ENCODE results near the gene NOMO2. TPM values are rescaled to one million over a fixed set of nuclear protein-coding genes. Genes with fewer than 3 reads are reported as not detected.
"Not testable (repeated sequence)": the region's sequence is repeated elsewhere in the genome, so short reads cannot be mapped to it uniquely, and the experiment has no call there.

Gene NOMO2
- total RNA-seq, 2 donors from 2014 or later: 121 to 157 TPM

- not testable (repeated sequence) for DNase-seq (ENCODE audit: low spot score); H3K27ac Mint-ChIP-seq; H3K4me1 Mint-ChIP-seq (ENCODE audit: low read depth in 2 of 2); H3K27me3 Mint-ChIP-seq; H3K9me3 Mint-ChIP-seq; H3K36me3 Mint-ChIP-seq; ATAC-seq; H3K4me3 Mint-ChIP-seq
These were observed 27.9 kb upstream of the NOMO2 start for GRCh38 chr16:18589806-18590205.

GRCh38 chr16:18586560-18587540 lies 25.0 kb upstream of the NOMO2 start:
- not testable (repeated sequence) for DNase-seq (ENCODE audit: low spot score); H3K4me1 Mint-ChIP-seq (ENCODE audit: low read depth in 2 of 2); ATAC-seq; H3K27me3 Mint-ChIP-seq; H3K36me3 Mint-ChIP-seq; H3K4me3 Mint-ChIP-seq; H3K9me3 Mint-ChIP-seq; H3K27ac Mint-ChIP-seq

GRCh38 chr16:18585789-18586188 lies 23.9 kb upstream of the NOMO2 start:
- not testable (repeated sequence) for H3K36me3 Mint-ChIP-seq; H3K27ac Mint-ChIP-seq; H3K27me3 Mint-ChIP-seq; H3K4me3 Mint-ChIP-seq; H3K9me3 Mint-ChIP-seq; H3K4me1 Mint-ChIP-seq (ENCODE audit: low read depth in 2 of 2); ATAC-seq
- peak; percentile 54 for DNase-seq (ENCODE audit: low spot score)

- no peak for ATAC-seq
- Mint-ChIP-seq H3K27me3 (no peaks in the 10 kb centered on the region), H3K27ac (no peak overlapping the region), H3K9me3 (no peaks in the 10 kb centered on the region), H3K4me1 (ENCODE audit: low read depth in 2 of 2) (no peaks in the 10 kb centered on the region), H3K4me3 (no peak overlapping the region), H3K36me3 (no peaks in the 10 kb centered on the region)
- DNase-seq (ENCODE audit: low spot score): no peak
These were observed 21.0 kb upstream of the NOMO2 start for GRCh38 chr16:18582902-18583301.

- not testable (repeated sequence) for H3K27me3 Mint-ChIP-seq; H3K36me3 Mint-ChIP-seq; H3K4me1 Mint-ChIP-seq (ENCODE audit: low read depth in 2 of 2); ATAC-seq; H3K27ac Mint-ChIP-seq; DNase-seq (ENCODE audit: low spot score); H3K9me3 Mint-ChIP-seq; H3K4me3 Mint-ChIP-seq
These were observed 18.5 kb upstream of the NOMO2 start for GRCh38 chr16:18580396-18580795.

- not testable (repeated sequence) for H3K4me1 Mint-ChIP-seq (ENCODE audit: low read depth in 2 of 2); H3K27me3 Mint-ChIP-seq; H3K36me3 Mint-ChIP-seq; H3K4me3 Mint-ChIP-seq; H3K9me3 Mint-ChIP-seq; ATAC-seq; DNase-seq (ENCODE audit: low spot score); H3K27ac Mint-ChIP-seq
These were observed 17.4 kb upstream of the NOMO2 start for GRCh38 chr16:18579261-18579660.

GRCh38 chr16:18577942-18578341 lies 16.0 kb upstream of the NOMO2 start:
- not testable (repeated sequence) for H3K27ac Mint-ChIP-seq; H3K9me3 Mint-ChIP-seq; H3K4me3 Mint-ChIP-seq; H3K36me3 Mint-ChIP-seq; DNase-seq (ENCODE audit: low spot score); ATAC-seq; H3K27me3 Mint-ChIP-seq; H3K4me1 Mint-ChIP-seq (ENCODE audit: low read depth in 2 of 2)

GRCh38 chr16:18575945-18576344 lies 14.0 kb upstream of the NOMO2 start:
- ATAC-seq; H3K27me3 Mint-ChIP-seq; H3K4me3 Mint-ChIP-seq; DNase-seq (ENCODE audit: low spot score); H3K9me3 Mint-ChIP-seq; H3K36me3 Mint-ChIP-seq; H3K27ac Mint-ChIP-seq; H3K4me1 Mint-ChIP-seq (ENCODE audit: low read depth in 2 of 2): not testable (repeated sequence)

- H3K27me3 Mint-ChIP-seq; H3K27ac Mint-ChIP-seq; H3K4me1 Mint-ChIP-seq (ENCODE audit: low read depth in 2 of 2); DNase-seq (ENCODE audit: low spot score); H3K36me3 Mint-ChIP-seq; H3K4me3 Mint-ChIP-seq; H3K9me3 Mint-ChIP-seq: not testable (repeated sequence)
- ATAC-seq: peak in 1 of 2 donors; percentile 29
These were observed 13.5 kb upstream of the NOMO2 start for GRCh38 chr16:18575298-18575917.

GRCh38 chr16:18573887-18574286 lies 12.0 kb upstream of the NOMO2 start:
- H3K27ac Mint-ChIP-seq; H3K27me3 Mint-ChIP-seq; H3K4me3 Mint-ChIP-seq; H3K36me3 Mint-ChIP-seq; ATAC-seq; DNase-seq (ENCODE audit: low spot score); H3K9me3 Mint-ChIP-seq; H3K4me1 Mint-ChIP-seq (ENCODE audit: low read depth in 2 of 2): not testable (repeated sequence)

GRCh38 chr16:18572973-18573372 lies 11.1 kb upstream of the NOMO2 start:
- not testable (repeated sequence) for H3K4me3 Mint-ChIP-seq; H3K27ac Mint-ChIP-seq; ATAC-seq; H3K36me3 Mint-ChIP-seq; H3K9me3 Mint-ChIP-seq; DNase-seq (ENCODE audit: low spot score); H3K27me3 Mint-ChIP-seq; H3K4me1 Mint-ChIP-seq (ENCODE audit: low read depth in 2 of 2)

GRCh38 chr16:18571307-18571850 lies 9.5 kb upstream of the NOMO2 start:
- H3K36me3 Mint-ChIP-seq; H3K27me3 Mint-ChIP-seq; H3K4me1 Mint-ChIP-seq (ENCODE audit: low read depth in 2 of 2); ATAC-seq; DNase-seq (ENCODE audit: low spot score); H3K27ac Mint-ChIP-seq; H3K4me3 Mint-ChIP-seq; H3K9me3 Mint-ChIP-seq: not testable (repeated sequence)

- DNase-seq (ENCODE audit: low spot score); H3K27me3 Mint-ChIP-seq; H3K4me3 Mint-ChIP-seq; H3K4me1 Mint-ChIP-seq (ENCODE audit: low read depth in 2 of 2); H3K36me3 Mint-ChIP-seq; H3K9me3 Mint-ChIP-seq; H3K27ac Mint-ChIP-seq: not testable (repeated sequence)
- ATAC-seq: peak; percentile 40 to 51
These were observed 8.8 kb upstream of the NOMO2 start for GRCh38 chr16:18570529-18571306.

All from natural killer cell treated with Interleukin-12 subunit alpha and Interleukin-12 subunit beta and Interleukin-15 and Interleukin-18, amount 100 ng/mL, for 72 hours (primary cell).